HuH-7 (cell line): ENCODE measurements around the gene TEKT3.
A peak's percentile ranks its signal among the peaks of the same experiment; 100 is the strongest.

Experiments
- DNase-seq: peaks from one replicate; pipeline ENCODE4 v3.0.0; 2011; ENCODE audit warnings: low spot score

TEKT3 gene

DNA sequence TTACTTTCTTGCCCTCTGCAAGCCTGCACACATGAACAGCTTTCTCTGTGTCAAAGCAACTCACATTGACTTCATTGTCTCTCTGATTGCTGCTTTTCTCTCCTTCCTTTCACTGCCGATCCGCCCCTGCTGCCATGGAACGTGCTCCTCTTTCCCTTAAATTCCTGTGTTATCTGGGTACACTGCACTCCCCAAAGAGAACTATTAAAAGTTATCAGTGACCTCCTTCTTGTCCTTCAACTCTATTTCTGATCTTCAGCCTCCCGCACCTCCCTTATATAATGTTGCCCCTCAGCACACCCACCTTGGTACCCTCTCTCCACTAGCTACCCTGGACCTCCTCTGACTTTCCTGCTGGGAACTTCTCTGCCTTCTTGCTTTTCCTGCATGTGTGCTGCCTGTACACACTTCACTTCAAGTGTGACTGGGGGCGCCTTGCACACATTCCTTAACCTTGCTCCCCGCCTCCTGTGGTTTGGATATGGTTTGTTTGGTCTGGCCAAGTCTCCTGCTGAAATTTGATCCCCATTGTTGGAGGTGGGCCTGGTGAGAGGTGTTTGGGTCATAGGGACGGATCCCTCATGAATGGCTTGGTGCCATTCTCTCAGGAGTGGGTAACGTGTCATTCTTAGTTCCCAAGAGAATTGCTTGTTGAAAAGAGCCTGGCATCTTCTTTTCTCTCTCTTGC, 49.6 kb downstream of the TEKT3 start:
- DNase-seq, result no peak

DNA sequence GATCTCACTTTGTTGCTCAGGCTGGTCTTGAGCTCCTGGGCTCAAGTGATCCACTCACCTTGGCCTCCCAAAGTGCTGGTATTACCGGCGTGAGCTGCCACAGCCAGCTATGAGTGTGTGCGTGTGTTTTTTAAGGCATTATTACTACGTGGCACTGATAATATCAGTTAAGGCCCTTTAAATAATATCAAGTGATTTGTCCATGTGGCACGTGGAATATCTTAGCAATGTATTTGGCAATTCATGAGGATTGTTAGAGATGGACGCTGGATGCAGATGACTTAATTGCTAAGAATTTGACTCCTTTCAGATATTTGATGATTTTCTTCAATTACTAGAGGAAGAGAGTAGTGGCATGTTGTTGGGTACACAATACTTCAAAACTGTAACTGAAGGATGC, 50.8 kb downstream of the TEKT3 start:
- no peak for DNase-seq

DNA sequence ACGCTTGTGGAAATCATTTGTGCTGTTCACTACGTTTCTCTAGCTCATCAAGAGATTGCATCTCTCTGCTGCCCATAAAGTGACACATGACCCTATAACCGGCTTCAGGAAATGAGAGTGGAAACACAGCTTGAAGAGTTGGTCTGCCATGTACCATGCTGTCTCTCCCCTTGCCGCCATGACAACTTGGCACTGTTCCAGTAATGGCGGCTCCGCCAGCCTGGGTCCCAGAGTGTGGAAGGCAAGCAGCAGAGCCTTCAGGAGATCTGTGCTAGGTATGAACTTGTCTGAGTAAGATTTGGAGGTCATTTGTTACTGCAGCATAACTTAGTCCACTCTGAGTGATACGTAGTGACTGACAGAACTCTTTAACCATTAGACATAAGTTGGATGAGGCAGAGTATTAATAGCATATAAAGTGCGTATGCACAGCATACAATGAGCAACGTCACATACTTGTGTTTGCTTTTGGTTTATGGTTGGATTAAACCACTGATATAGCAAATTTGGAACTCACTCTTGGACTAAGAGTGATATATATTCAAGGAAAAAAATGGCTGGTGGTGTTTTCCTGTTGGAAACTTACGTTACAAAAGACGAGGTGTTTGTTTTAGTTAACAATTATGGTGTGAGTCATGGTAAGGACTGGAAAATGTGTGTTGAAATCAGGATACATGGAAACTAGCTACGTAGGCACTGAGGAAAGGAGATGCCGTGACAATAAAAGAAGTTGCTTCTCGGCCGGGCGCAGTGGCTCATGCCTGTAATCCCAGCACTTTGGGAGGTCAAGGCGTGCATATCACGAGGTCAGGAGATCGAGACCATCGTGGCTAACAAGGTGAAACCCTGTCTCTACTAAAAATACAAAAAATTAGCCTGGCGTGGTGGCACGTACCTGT, 51.9 kb downstream of the TEKT3 start:
- DNase-seq, result peak; percentile 17

GRCh38 chr17:15288859-15289258, 52.5 kb downstream of the TEKT3 start:
- DNase-seq, result no peak

DNA sequence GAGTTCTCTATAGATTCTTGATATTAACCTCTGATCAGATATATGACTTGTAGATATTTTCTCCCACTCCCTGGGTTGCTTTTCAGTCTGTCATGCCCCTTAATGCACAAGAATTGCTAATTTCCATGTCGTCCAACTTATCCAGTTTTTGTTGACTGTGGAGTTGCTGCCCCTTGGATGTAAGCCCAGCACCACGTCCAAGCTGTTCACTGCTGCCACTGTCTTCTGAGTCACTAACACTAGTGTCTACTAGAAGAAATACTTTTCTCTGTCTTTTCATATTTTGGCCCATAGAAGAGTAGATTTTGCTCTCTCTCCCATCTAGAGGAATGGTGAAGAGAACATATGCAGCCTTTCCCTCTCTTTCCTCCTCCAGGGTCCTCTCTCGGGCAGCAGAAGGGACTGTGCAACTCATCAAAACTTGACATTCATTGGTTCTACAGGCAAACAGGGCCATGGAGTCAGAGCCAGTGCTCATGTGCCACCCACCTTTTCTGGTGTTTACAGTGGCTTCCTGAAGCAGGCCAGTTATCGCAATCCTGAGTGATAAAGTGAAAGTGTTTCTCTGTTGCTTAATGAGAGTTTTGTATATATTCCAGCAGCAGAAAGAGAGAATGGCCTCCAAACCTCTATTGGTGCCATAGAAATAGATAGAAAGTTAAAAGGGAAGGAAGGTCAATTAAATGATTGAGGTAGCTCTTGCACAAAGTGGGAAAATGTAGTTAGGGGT, 53.7 kb downstream of the TEKT3 start:
- DNase-seq, result no peak

GRCh38 chr17:15285466-15285865, 55.9 kb downstream of the TEKT3 start:
- no peak for DNase-seq

DNA sequence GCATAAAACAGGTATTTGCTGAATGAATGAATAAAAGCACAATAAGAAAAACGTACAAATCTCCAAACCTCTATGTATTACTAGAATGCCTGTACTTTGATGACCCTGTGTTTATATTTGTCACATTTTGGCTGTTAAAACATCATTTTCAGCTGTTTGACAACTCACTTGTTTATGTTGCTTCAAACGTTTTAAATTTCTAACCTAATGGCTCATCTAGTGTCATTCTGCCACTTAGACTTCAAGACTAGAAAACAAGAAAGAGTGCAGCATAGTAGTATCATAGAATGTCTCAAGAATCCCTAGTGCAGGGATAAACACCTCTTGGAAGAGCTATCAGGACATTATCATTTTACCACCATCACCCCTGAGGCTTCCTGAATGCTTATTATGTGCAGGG, 56.9 kb downstream of the TEKT3 start:
- DNase-seq, result no peak

DNA sequence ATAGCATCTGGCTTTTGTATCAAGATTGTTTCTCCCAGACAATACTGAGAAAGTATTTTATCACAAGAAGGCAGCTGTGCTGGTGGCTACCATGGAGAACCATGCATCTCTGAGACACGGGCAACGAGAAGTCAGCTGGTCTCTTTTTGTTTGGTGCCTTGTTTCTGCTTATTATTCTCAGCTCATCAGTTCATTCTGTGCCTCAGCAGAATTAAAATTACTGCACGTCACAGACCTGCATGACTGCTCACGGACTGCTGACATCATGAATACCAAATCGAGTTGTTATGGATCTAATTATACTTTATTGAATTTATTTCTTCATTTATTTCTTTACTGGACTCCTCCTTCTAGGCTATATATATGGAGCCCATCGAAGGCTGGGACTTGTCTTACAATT, 57.3 kb downstream of the TEKT3 start:
- DNase-seq, result no peak

GRCh38 chr17:15281909-15282308, 59.5 kb downstream of the TEKT3 start:
- no peak for DNase-seq

GRCh38 chr17:15278924-15279477, 62.4 kb downstream of the TEKT3 start:
- DNase-seq, result no peak

DNA sequence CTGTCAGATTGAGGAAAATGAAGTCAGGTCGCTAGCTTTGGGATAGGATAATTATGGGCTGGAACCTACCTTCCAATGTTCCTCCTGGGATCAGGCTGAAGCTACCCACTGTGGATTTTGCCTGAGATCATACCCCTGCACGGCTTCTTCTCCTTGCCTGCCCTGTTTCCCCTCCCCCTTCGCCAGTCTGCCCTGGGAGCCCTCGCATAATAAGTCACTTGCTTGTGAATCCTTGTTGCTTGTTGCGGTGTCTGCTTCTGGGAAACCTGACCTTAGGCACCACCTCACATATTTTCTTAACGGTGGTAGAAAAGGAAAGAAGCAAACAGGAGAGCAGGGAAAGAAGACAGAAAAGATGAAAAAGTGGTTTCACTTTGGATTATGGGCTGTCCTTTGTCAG, 63.0 kb downstream of the TEKT3 start:
- no peak for DNase-seq

DNA sequence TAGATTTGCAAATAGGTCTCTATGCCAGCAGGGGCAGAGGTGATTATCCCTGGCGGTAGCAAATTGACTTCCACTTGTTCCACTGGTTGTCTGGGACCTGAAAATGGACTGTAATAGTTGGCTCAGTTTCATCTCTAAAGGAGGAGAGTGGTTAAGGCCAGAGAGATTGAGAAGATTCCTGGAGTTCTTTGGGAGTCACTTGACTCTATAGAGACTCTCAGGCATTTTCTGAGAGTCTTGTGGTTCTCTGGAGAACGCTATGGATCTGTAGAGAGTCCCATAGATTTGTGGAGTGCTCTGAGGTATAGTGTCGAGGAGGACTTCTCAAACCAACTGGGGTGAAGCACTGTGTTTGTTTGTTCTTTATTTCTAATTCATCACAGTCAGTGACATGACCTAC, 67.4 kb downstream of the TEKT3 start:
- DNase-seq, result no peak

- DNase-seq, result no peak
Measured at GRCh38 chr17:15273141-15273793, 68.1 kb downstream of the TEKT3 start.

DNA sequence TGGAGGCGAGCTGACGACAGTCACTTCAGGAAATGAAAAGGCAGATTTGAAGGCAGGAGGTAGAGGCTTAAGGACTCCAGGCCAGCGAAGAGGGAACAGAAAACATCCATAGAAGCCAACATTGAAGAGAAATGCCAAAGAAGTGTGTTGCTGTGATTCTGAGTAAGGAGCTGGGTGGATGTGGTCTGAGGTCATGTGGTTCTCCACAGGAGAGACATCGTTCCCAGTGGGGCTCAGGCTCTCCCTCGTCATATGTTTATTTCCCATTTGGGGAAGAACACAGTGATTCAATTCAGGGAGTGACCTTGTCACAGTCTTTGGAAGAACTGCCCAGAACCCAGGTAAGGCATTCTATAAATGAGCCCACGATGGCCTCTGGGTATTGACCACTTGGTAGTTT, 69.7 kb downstream of the TEKT3 start:
- DNase-seq, result no peak

GRCh38 chr17:15270628-15271381, 70.6 kb downstream of the TEKT3 start:
- no peak for DNase-seq

DNA sequence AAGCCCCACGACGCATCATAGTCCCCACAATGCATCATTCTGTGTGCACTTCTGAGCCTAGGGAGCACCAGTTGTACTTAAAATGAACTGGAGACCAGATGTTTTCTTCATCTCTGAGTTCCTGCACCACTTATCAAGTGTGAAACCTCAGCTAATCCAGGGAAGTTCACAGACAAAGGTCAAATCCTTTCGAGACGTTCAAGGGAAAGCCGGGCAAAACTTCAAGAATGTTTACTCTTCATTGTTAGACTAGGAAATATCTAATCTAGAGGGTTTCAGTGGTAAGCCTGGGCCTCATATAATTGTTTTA, 71.7 kb downstream of the TEKT3 start:
- DNase-seq, result no peak

- no peak for DNase-seq
Measured at GRCh38 chr17:15269087-15269779, 72.2 kb downstream of the TEKT3 start.

GRCh38 chr17:15268461-15268860, 72.9 kb downstream of the TEKT3 start:
- DNase-seq, result no peak

DNA sequence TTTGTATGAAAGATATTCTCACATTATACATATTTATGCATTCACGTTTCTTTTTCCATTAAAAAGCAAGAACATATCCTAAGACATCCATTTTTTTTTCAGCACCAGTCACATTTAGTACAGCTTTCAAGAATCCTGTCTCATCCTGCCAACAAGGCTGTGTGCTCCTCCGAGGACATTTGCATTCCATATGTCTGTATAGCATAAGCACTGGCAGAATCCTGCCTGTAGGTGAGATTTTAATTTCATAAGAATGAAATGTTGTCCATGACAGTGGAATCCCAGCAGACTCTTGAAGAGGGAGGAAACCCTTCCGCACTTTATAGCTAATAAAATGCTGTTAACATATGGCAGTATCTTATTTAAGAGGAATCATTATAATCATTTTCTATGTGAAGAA, 73.4 kb downstream of the TEKT3 start:
- DNase-seq, result no peak

DNA sequence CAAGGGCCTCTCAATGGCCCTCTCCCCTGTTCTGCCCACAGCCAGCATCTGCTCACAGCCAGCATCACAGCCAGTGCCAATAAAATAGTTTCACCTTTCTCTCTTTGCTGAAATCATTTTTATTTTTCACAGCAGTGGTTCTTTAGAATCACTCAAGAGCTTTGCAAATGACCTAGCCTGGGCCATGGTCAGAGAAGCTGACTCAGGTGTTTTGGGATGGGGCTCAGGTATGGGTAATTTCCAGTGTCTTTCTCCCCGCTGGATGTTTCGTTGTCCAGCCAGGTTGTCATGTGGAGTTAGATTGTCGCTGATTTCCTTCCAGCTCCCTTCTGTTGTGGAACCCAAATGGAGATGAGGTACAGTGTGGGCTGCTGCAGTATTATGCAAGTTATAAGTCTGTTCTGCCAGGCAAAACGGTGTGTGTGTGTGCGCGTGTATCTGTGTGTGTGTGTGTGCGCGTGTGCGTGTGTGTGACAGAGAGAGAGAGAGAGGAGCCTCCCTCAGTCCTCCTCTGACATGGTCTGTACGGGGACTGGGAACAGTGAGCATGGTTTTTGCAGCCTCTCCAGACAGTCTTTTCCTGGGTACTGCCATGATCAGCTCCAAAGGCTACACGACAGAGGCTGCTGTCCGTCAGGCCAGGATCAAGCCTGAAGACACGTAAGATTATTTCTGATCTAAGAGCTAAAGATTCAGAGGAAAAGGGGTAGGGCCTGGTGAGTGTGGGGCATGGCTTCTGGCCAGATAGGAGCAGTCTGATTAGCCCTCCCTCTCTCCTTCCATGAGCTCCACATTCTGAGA, 74.9 kb downstream of the TEKT3 start:
- DNase-seq, result no peak
